GM18907 (cell line): ENCODE data around the gene ORM1.
A peak's percentile ranks its signal among the peaks of the same experiment; 100 is the strongest.
"Not testable (repeated sequence)": the region's sequence is repeated elsewhere in the genome, so short reads cannot be mapped to it uniquely, and the experiment has no call there.

ENCODE experiments used
- ATAC-seq: cut with Tn5 transposase; IDR thresholded peaks from one replicate; pipeline ENCODE4 v1.9.1; 2021; ENCODE audit warnings: mild to moderate bottlenecking, moderate library complexity; ENCODE audit not compliant: unreplicated experiment

The ORM1 gene

GRCh38 chr9:114322160-114322818, 609 bp upstream of the ORM1 start:
- ATAC-seq, result not testable (repeated sequence)

- not testable (repeated sequence) for ATAC-seq
Observed at GRCh38 chr9:114323849-114324248, 951 bp downstream of the ORM1 start.

GRCh38 chr9:114324492-114324891, 1.6 kb downstream of the ORM1 start:
- no peak for ATAC-seq

- not testable (repeated sequence) for ATAC-seq
Observed at GRCh38 chr9:114324965-114325364, 2.1 kb downstream of the ORM1 start.

DNA sequence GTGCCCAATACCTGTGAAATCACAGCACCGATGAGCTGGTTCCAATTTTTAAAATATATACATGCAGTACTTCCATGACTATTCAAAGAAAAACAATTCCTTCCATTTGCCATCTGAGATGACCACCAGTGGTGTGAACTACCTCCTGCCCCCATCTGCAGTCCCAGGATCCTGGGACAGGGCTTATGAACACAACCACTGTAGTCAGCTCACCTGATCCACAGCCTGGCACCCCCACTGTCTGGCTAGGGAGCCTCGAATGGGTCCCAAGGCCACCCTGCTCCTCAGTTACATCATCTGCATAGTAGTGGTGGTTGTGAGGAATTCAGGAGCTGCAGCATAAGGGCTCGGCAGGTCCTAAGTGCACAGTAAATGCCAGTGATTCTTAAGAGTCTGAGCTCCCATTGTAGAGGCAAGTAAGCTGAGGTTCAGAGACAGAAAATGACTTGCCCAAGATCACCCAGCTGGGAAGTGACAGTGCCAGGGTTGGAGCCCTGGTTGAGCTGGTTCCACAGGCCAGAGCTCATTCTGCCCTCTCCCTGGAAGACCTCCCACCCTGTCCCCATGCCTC, 2.9 kb downstream of the ORM1 start:
- not testable (repeated sequence) for ATAC-seq

DNA sequence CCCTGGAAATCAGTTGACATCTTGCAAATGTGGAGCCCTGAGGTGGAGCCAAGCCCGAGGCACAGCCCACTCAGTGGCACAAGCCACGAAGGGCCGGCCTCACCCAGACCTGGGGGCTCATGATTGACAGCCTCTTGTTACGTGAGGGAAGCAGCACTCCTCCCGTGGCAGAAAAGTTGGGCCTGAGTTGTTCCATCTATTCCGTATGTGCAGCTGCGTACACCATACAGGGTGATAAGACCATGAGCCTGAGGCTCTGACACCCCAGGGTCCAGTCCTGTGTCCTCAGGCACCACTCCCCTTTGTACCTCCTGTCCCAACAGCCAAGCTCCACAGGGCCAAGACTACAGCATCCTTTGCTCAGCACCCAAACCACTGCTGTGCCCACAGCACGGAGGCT, 4.9 kb downstream of the ORM1 start:
- ATAC-seq, result no peak

DNA sequence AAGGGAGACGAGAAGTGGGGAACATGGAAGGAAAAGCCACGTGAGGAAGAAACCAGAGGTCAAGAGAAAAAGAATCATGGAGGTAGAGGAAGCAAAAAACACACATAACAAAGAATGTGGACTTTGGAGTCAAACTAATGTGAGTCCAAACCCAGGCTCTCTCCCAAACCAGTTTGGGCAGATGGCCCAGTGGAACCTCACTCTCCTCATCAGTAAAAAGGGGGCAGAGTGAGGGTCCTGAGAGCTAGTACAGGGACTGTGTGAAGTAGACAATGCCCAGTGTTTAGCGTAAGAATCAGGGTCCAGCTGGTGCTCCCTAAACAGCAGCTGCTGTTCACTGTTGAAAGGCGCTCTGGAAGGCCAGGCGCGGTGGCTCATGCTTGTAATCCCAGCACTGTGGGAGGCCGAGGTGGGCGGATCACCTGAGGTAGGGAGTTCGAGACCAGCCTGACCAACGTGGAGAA, 5.5 kb downstream of the ORM1 start:
- ATAC-seq, result not testable (repeated sequence)

GRCh38 chr9:114328937-114329624, 6.2 kb downstream of the ORM1 start:
- not testable (repeated sequence) for ATAC-seq

DNA sequence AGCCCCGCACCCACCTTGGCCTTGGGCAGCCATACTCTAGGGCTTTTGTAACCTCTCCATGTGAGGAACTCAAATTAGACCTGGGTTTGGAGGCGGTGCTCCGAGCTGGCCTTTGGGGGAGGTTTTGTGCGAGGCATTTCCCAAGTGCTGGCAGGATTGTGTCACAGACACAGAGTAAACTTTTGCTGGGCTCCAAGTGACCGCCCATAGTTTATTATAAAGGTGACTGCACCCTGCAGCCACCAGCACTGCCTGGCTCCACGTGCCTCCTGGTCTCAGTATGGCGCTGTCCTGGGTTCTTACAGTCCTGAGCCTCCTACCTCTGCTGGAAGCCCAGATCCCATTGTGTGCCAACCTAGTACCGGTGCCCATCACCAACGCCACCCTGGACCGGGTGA, 6.7 kb downstream of the ORM1 start, which contains the start of gene ORM2:
Gene ORM2, plus strand, starts transcription at position 245 of the 398 bp plus-strand sequence. Its CDS starts 36 bp downstream, at position 281.
- ATAC-seq, result not testable (repeated sequence)

DNA sequence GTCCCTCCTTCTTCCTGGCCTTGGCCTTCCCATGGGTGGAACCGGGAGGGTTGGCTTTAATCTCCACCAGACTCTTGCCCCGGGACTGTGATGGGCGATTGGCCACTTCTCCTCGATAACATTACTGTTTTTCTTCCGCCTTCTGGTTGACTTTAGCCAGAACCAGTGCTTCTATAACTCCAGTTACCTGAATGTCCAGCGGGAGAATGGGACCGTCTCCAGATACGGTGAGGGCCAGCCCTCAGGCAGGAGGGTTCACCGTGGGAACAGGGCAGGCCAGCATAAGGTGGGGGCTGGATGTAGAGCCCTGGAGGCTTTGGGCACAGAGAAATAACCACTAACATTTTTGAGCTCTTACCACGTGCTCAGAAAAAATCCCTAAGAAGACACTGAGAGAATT, 7.7 kb downstream of the ORM1 start:
- no peak for ATAC-seq

DNA sequence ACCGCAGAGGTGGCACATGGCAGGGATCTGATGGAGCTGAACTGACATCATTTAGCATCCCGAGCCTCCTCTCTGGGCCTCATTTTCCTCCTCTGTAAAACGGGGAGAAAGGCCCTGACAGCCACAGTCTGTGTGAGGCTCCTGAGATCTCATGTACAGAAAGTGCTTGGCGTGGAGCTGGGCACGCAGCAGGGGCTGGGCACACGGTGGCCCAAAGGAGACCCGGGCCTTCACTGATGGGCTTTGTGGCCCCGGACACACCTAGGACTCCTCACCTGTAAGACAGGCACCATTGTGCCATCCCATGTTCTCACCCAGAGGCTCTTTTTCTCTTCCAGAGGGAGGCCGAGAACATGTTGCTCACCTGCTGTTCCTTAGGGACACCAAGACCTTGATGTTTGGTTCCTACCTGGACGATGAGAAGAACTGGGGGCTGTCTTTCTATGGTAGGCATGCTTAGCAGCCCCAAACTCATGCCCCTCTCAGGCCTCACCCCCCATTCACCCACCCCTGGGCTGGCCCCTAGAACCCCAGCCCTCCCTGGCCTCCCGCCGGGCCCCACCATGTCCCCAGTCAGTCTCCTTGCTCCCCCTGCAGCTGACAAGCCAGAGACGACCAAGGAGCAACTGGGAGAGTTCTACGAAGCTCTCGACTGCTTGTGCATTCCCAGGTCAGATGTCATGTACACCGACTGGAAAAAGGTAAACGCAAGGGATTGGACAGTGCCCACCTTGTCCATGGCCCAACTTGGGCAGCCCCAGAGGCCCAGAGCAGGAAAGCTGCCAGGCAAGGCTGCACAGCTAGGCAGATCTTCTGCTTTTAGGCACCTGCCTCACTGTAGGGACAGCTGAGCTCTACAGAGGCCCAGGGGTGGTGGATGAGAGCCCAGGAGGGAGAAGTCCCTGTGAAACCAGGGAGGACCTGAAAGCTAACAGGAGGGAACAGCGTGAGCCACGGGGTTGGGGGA, 8.6 kb downstream of the ORM1 start:
- not testable (repeated sequence) for ATAC-seq

DNA sequence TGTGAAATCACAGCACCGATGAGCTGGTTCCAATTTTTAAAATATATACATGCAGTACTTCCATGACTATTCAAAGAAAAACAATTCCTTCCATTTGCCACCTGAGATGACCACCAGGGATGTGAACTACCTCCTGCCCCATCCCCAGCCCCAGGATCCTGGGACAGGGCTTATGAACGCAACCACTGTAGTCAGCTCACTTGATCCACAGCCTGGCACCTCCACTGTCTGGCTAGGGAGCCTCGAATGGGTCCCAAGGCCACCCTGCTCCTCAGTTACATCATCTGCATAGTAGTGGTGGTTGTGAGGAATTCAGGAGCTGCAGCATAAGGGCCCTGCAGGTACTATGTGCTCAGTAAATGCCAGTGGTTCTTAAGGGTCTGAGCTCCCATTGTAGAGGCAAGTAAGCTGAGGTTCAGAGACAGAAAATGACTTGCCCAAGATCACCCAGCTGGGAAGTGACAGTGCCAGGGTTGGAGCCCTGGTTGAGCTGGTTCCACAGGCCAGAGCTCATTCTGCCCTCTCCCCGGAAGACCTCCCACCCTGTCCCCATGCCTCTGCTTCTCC, 9.7 kb downstream of the ORM1 start:
- ATAC-seq, result not testable (repeated sequence)

DNA sequence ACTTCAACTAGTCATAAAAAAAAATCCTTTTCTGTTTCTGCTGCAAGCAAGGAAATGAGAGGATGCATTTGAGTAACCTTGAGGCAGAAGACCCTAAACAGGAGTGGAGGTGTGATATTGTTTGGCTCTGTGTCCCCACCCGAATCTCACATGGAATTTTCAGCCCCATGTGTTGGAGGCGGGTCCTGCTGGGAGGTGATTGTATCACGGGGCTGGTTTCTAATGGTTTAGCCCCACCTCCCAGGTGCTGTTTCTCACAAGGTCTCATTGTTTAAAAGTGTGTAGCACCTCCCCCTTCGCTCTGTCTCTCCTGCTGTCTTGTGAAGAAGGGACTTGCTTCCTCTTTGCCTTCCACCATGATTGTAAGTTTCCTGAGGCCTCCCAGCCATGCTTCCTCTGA, 10.8 kb downstream of the ORM1 start:
- ATAC-seq, result not testable (repeated sequence)

DNA sequence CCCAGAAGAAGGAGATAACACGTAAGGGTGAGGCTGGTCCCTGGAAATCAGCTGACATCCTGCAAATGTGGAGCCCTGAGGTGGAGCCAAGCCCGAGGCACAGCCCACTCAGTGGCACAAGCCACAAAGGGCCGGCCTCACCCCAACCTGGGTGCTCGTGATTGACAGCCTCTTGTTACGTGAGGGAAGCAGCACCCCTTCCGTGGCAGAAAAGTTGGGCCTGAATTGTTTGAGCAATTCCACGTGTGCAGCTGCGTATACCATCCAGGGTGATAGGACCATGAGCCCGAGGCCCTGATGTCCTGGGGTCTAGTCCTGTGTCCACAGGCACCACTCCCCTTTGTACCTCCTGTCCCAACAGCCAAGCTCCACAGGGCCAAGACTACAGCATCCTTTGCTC, 11.6 kb downstream of the ORM1 start:
- no peak for ATAC-seq

- ATAC-seq, result no peak
Observed at GRCh38 chr9:114335745-114336144, 12.8 kb downstream of the ORM1 start.

GRCh38 chr9:114336157-114336556, 13.3 kb downstream of the ORM1 start:
- ATAC-seq, result no peak

DNA sequence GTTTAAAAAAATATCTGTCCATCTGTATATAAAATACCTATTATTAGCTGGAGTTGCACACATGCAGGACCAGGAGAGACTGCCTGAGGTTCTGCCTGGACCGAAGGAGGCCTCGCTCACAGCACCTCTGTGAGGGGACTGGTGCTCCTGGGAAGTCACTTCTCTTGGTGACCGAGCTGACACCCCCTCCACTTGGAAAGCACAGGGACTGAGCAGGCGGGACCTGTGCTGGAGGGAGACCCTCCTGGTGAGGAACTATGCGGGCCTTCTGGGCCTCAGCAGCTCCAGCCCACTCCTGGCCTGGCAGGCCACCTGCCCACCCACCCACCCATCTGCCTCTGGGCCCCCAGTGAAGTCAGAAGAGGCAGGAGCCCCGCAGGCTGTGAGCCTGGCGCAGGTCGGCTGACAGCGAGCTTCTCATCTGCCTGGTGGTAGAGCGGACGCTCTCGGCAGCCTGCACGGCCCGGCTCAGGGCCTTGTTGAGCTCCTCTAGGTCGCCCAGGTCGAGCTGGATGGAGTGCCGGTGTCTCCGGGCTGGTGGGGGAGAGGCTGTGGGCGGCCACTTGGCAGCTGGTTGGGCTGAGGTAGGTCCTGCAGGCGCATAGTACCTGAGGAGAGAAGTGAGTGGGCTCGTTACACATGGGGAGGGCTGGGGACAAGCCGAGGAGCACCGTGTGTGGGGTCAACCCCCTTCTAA, 13.9 kb downstream of the ORM1 start:
- ATAC-seq, result no peak

DNA sequence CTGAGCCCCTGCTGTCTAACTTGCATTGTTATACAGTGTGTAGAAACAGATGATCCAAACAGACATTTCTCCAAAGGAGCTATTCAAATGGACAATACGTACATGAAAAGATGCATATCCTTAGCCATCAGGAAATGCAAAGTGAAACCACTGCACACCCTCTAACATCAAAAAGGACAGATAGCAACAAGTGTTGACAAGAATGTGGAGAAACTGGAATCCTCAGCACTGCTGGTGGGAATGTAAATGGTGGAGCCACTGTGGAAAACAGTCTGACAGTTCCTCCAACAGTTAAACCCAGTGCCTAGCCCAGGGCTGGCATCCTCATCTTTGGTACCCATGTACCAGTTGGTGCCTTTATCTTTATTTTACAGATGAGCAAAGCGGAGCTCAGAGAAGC, 15.3 kb downstream of the ORM1 start:
- no peak for ATAC-seq

DNA sequence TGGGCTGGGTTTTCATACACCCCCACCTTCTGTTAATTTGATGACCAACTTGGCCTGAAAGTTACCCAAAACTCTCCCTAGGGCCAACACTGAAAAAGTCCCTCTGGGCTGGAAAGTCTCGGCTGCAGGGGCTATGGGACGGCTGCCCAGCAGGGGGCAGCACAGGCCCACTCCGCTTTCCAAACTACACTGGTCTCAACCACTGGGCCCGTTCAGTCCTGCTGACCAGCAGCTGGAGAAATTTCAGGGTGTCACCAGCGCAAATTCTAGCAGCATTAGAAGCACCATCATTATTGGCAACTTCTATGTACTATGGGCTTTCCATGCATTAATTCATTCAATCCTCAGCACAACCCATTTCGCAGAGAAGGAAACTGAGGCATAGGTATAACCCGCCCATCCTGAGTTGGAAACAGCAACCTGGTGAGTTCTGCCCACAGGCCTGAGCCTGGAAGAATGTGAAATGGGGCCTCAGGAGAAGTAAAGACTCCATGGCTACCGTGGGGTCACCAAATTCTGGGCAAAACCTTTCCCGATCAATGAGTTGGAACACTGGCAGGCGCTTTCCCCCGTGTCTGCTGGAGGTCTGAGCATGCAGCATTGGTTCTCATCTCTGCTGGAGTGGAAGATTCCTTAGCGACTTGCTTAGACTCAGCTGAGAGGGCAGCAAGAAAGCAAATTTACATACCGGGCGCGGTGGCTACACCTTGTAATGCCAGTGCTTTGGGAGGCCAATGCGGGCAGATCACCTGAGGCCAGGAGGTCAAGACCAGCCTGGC, 16.4 kb downstream of the ORM1 start:
- peak; percentile 56 for ATAC-seq
